ENCODE data around the gene ZBBX.

DNA sequence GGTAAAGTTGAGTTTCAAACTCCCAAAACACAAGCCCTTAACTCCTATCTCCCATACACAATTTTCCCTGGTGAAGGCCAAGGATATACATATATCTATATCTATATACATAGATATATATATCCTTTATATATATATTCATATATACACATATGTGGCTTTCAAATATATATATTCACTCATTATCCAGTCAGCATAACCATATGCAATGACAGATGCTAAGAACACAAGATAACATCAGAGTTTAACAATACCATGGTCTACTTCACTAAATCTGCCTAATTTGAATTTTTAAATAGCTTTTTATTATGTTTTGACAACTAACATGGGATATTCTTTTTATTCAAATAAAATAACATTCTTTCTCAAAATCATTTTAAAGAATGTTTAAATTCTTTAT, 24.7 kb downstream of the ZBBX start:
- TF ChIP-seq, protein P1, sequence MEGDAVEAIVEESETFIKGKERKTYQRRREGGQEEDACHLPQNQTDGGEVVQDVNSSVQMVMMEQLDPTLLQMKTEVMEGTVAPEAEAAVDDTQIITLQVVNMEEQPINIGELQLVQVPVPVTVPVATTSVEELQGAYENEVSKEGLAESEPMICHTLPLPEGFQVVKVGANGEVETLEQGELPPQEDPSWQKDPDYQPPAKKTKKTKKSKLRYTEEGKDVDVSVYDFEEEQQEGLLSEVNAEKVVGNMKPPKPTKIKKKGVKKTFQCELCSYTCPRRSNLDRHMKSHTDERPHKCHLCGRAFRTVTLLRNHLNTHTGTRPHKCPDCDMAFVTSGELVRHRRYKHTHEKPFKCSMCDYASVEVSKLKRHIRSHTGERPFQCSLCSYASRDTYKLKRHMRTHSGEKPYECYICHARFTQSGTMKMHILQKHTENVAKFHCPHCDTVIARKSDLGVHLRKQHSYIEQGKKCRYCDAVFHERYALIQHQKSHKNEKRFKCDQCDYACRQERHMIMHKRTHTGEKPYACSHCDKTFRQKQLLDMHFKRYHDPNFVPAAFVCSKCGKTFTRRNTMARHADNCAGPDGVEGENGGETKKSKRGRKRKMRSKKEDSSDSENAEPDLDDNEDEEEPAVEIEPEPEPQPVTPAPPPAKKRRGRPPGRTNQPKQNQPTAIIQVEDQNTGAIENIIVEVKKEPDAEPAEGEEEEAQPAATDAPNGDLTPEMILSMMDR (IDR thresholded peaks at IDR 0.05), result no peak
- TF ChIP-seq RCOR1 (IDR thresholded peaks at IDR 0.05; ENCODE audit: low read depth, low read length) (no peak), SREBF2 (IDR thresholded peaks at IDR 0.05) (no peak), BHLHE40 (IDR thresholded peaks at IDR 0.05; ENCODE audit: low read depth, low read length) (no peak), EP300 (IDR thresholded peaks at IDR 0.05) (no peak), NR3C1 (IDR thresholded peaks at IDR 0.05) (no peak), ESRRA (IDR thresholded peaks at IDR 0.05; ENCODE audit: borderline replicate concordance, low read length) (no peak), POLR2A (IDR thresholded peaks at IDR 0.05; ENCODE audit: low read length) (no peak), POLR2AphosphoS2 (conservative IDR thresholded peaks at IDR 0.05; ENCODE audit: low read length) (no peak), HDAC2 (IDR thresholded peaks at IDR 0.05) (no peak)
- TF ChIP-seq, protein P2, sequence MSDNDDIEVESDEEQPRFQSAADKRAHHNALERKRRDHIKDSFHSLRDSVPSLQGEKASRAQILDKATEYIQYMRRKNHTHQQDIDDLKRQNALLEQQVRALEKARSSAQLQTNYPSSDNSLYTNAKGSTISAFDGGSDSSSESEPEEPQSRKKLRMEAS (IDR thresholded peaks at IDR 0.05), result no peak
- TF ChIP-seq, protein P3, sequence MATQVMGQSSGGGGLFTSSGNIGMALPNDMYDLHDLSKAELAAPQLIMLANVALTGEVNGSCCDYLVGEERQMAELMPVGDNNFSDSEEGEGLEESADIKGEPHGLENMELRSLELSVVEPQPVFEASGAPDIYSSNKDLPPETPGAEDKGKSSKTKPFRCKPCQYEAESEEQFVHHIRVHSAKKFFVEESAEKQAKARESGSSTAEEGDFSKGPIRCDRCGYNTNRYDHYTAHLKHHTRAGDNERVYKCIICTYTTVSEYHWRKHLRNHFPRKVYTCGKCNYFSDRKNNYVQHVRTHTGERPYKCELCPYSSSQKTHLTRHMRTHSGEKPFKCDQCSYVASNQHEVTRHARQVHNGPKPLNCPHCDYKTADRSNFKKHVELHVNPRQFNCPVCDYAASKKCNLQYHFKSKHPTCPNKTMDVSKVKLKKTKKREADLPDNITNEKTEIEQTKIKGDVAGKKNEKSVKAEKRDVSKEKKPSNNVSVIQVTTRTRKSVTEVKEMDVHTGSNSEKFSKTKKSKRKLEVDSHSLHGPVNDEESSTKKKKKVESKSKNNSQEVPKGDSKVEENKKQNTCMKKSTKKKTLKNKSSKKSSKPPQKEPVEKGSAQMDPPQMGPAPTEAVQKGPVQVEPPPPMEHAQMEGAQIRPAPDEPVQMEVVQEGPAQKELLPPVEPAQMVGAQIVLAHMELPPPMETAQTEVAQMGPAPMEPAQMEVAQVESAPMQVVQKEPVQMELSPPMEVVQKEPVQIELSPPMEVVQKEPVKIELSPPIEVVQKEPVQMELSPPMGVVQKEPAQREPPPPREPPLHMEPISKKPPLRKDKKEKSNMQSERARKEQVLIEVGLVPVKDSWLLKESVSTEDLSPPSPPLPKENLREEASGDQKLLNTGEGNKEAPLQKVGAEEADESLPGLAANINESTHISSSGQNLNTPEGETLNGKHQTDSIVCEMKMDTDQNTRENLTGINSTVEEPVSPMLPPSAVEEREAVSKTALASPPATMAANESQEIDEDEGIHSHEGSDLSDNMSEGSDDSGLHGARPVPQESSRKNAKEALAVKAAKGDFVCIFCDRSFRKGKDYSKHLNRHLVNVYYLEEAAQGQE (IDR thresholded peaks at IDR 0.05), result no peak
- TF ChIP-seq, protein P4, sequence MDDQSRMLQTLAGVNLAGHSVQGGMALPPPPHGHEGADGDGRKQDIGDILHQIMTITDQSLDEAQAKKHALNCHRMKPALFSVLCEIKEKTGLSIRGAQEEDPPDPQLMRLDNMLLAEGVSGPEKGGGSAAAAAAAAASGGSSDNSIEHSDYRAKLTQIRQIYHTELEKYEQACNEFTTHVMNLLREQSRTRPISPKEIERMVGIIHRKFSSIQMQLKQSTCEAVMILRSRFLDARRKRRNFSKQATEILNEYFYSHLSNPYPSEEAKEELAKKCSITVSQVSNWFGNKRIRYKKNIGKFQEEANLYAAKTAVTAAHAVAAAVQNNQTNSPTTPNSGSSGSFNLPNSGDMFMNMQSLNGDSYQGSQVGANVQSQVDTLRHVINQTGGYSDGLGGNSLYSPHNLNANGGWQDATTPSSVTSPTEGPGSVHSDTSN (IDR thresholded peaks at IDR 0.05), result no peak

Data from A549 (cell line).